HEK293T (cell line): Measurements from ENCODE around the gene RIOK3.

Experiments used
- BHLHE40 ChIP-seq: fragments of 450-650 bp; IDR thresholded peaks from 2 replicates; pipeline ENCODE4 v1.6.1; 2016; ENCODE audit warnings: mild to moderate bottlenecking, moderate library complexity, borderline replicate concordance
- FOXA1 ChIP-seq: fragments of 450-650 bp; IDR thresholded peaks from 2 replicates; pipeline ENCODE4 v1.6.1; 2016; ENCODE audit warnings: mild to moderate bottlenecking

DNA sequence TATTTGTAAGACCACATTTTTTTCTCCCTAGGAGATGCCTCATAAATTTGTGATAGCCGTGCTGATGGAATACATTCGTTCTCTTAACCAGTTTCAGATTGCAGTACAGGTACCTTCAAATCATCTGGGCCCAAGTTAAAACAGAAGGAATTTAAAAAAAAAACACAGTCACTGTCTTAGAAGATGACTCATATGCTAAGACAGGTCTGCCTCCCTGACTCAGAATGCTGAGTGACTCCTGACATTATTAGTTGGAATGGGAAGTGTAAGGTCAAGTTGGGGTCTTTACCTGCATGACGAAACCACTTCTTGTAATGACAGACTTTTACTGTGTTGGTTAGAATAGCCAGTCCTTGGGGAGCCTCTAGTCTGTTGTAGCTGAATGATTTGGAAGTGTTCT lies 76.5 kb downstream of the RIOK3 start:
- TF ChIP-seq FOXA1 = no peak
- TF ChIP-seq BHLHE40 = no peak
